HG02642 (cell line): ENCODE data around the gene PTPRD.

Source experiments
- ATAC-seq: cut with Tn5 transposase; IDR thresholded peaks from one replicate; pipeline ENCODE4 v1.9.1; 2021; ENCODE audit warnings: mild to moderate bottlenecking; ENCODE audit not compliant: unreplicated experiment, poor library complexity

Gene PTPRD

DNA sequence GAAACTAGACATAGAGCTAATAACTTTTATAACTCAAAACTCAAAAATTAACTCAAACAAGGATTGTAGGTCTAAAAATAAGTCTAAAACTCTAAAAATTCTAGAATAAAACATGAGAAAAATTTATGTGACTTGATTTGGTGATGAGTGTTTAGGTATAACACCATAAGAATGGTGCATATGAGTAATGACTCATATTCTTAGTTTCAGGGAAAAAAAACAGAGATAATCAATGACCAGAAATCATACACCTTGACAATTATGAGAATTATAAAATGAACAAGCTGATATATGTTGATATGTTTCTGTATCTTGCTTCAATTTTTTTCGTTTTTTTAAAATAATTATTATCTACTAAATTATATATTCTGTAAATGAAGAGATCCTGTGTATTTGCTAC, 541.2 kb downstream of the PTPRD start:
- ATAC-seq, result no peak

DNA sequence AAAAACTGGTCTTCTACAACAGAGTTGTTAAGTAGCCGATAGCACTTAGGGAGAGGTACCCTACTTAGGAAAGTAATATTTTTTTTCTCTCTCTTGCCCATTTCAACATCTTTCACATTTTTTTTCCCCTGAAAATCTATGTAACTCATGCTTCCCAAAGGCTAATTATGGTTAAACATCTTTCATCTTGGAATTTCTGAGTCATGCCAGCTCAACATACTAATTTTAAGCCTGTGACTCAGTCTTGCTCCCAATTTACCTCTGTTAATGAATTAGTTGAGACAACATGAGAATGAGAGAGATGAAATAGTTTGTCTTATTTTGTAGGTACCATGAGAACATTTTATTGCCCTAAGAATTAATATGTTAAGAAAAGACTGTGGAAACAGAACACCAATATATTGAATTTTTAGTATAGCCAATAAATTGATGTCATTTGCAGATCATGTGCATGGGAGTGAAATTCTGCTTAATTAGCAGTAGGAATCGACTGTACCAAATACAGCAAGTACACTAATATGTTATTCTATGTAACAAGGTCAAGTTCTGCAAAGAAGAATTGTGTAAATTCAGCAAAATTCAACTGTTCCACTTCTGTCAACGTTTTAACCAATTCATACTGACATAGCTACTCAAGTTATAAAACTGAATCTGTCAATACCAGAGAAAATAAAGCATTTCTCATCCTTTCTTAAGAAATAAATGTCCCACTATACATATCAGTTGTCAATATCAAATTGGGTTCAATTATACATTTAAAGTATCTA, 550.0 kb downstream of the PTPRD start:
- ATAC-seq, result no peak

GRCh38 chr9:10059044-10059443, 553.8 kb downstream of the PTPRD start:
- ATAC-seq, result no peak

- no peak for ATAC-seq
Observed at GRCh38 chr9:10055886-10056395, 556.9 kb downstream of the PTPRD start.

DNA sequence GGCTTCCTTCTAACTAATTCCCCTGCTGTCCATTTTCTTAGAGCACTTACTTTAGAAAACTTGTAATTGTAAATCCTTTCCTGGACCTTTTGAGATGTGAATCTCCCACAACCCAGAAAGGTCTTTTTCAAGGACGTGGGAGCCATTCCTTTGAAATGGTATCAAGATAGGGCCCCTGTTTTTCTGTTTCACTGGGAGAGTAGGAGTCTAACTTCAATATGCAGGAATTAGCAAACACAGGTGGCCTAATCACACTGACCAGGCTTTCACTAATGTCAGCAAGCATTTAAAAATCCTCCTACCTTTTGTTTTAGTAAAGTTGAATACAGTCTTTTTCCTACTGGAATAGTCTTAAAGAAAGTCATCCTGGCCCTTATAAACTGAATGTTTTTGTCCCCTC, 558.3 kb downstream of the PTPRD start:
- ATAC-seq, result no peak

- no peak for ATAC-seq
Observed at GRCh38 chr9:10052916-10053315, 559.9 kb downstream of the PTPRD start.

DNA sequence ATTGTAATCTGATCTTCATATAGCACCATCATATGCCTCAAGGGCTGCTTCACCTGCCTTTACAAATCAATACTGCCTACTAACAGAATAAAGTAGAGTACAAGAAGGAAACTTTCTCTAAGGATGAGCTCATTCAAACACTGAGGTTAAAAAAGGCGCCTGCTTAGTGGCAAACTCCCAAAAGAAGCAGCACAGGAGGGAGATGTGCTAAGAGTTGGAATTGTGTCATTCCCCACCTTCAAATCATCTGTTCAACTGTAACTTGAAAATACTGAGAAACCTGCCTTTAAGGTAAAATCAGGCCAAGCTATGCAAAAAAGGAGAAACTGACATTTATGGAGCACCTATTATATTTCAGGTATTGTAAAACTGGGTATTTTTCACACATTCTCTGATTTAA, 560.6 kb downstream of the PTPRD start:
- no peak for ATAC-seq

GRCh38 chr9:10050016-10050415, 562.8 kb downstream of the PTPRD start:
- ATAC-seq, result no peak

GRCh38 chr9:10048994-10049393, 563.8 kb downstream of the PTPRD start:
- no peak for ATAC-seq

DNA sequence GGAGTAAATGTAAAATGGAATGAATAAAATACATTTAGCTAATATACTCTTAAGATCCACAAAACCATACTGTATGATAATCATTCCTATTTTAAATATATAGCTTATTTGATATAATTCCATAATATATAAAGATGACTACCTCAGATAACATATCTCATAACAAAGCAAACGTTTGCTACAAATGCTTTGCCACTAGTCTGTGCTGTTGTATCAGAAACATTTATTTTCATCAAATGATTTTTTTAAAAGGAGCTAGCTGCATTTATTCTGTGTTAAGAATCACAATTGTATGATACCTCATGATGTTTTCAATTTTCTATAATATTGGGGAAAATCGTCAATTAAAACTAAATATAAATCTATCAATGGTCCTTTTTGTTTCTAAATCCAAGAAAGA, 567.2 kb downstream of the PTPRD start:
- no peak for ATAC-seq

DNA sequence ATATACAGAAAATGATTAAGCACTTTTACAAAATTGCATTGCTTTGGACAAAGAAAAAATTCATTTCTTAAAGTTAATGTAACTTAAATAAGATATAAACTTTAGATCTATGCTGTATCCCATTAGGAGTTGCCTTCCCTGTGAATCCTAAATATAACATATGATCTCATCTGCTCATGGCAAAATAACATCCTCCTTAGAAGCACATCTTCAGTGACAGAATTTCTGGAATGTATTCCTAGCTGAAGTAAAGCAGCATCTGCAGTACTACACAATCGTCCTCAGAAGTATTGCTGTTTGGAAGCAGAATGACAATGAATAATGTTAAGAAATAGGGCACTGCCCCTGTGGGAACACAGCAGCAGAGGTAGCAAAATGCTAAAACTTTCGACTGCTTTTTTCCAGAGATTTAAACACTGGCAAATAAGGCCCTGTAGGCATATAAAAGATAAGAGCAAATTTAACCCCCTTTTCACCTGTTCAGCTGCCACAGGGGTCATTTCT, 571.0 kb downstream of the PTPRD start:
- no peak for ATAC-seq

DNA sequence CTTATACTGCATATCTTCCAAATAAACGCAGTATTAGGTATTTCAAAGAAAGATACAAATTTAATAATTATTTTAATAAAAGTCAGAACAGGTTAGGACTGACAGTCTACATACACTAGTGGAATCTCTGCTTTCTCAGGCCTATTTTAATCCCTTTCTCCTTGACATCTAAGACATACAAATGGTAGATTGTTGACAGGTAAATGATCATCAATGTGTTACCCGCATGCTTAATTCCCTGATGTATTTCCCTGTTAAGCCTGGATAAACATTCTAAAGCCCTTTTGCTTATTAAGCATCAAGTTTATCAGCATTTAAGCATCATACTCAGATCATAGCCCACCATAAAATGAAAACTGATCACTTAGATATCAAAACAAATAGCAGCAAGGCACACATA, 576.7 kb downstream of the PTPRD start:
- ATAC-seq, result no peak

DNA sequence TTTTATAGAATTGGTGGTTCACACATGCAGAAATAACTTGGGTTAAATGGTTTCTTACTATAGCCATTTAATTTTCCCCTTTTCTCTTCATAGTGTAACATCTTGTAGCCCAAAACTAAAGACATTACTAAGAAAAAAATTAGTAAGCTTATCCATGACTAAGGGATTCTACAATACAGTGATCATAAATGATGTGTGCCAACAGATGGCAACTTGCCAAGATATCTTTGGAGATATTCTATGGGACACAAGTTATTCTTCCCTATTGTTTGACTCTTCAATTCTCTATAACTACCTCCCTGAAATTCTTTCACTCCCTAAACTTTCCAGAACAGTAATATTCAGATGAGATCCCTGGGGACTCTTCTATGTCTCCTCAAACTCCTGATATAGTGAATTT, 580.6 kb downstream of the PTPRD start:
- ATAC-seq, result no peak

DNA sequence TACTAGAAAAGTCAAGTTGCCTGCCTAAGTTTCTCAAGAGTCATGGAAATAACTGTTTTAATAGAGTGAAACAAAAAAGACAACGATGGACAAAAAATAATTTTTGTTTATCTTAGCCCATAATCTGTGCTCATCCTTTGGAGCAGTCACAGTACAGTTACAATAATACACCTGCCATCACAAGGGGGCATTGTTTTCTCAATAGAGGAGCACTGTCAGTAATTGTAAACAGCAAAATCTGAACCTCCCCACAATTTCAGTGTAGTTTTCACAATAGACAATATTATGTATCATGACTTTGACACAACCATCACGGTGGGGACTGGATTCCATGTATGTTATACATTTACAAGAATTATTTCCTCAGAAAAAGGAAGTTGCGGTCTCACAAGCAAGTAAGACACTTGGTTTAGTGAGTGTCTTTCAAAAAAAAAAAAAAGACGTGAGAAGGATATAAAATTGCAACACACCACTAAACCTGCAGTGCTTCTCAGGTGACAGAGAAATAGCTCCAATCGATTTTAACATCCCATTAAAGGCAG, 586.3 kb downstream of the PTPRD start:
- ATAC-seq, result no peak

DNA sequence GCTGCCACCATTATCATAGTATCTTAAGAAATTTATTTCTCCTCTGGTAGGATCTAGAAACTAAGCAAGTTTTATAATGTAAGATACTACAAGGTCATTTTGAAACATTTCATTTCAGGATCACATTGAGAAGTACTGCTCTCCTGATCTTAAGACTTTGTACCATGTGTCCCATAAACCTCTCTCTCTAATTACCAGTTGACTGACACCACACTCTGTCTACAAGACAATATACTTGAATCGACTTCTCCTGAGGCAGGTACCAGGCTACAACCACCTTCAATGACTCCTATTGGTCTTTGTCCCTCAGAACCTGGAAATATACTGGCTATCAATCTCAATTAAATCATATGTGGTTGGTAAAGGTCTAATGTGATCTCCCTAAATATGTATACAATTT, 597.0 kb downstream of the PTPRD start:
- ATAC-seq, result no peak

DNA sequence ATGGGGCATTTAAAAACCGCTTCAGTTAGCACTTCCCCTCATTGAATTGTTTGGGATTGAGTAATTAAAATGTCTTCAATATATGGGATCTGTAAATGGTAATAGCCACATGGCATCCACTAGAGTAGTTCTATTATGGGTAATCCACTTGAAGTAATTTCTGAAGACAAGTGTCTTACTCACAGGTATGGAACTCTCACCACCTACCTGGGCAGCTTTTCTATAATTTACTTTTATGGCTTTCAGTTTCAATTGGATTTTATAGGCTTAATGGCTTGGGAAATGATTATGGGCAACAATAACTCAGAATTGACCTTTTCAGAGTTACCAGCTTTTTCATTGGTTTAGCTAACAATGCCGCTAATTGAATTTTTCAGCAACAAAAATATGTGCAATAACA, 597.9 kb downstream of the PTPRD start:
- ATAC-seq, result no peak

GRCh38 chr9:10009401-10009800, 603.4 kb downstream of the PTPRD start:
- no peak for ATAC-seq

DNA sequence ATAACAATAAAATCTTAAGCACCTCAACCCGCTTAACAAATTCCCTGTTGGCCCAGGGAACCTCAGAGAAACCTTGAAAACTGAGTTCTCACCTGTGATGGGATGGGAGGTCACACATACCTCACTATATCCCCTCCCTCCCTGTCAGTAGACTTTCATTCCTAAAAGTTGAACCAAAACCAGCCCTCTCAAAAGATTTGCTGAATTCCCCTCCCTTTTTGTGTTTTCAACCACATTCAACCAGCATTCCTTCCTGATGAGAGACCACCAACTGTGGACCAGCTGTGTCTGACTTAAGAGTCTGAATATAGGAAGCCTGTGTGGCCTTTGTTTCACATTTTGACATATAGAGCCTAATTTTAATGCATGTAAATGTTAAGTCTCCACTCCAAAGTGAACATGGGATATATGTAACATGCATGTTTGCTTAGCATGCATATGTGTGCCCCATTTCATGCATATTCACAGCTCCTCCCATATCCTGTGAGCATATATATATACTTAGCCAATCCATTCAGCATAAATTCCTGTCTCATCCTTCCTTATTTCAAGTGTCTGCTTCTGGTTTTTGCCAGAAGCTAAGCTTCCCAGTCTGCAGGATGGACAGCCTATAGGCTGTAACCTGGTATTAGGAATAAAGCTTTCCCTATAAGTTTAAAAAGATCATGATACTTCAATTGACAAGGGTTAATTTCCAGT, 604.6 kb downstream of the PTPRD start:
- ATAC-seq, result no peak

GRCh38 chr9:10007356-10007755, 605.4 kb downstream of the PTPRD start:
- ATAC-seq, result no peak

DNA sequence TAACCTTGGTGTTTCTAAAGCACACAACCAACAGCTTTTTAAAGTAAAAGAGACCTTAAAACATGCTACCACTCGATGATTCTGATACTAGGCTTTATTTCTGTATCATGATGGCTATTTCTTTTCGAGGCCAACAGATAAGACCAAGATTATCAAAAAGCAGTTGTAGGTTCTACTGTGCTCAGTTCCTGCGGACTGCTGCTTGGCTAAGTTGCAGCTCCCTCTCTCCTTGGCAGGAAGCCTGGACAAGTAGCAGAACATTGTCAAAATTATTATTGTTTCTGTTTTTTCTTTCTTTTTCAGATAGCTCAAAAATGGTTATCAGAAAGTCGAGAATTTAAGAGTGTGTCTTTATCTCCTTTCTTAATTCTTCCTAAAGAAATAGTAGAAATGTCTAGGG, 607.6 kb downstream of the PTPRD start:
- ATAC-seq, result no peak

DNA sequence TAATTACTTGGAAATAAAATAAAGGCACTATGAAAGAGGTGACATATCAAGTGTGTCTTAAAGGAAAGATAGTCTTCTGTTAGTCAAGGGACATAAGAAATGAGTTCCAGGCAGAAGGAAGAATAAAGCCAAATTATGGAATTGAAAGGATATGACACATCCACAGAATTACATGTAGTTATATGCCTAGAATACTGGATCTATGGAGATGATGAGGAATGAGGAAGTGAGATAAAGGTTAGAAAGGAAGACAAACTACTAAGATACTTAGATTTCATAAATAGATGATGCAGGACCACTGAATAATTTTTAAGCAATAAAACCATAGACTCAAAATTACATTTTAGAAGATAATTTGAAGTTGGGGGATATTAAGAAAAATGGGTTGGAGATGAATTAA, 609.8 kb downstream of the PTPRD start:
- ATAC-seq, result no peak
